ENCODE data around the gene TRIM24. TPM values are rescaled to one million over a fixed set of nuclear protein-coding genes. Genes with fewer than 3 reads are reported as not detected.

TRIM24 gene
- total and polyA plus RNA-seq, 2 experiments from 2014 or later, result 47.8 to 63.1 TPM

DNA sequence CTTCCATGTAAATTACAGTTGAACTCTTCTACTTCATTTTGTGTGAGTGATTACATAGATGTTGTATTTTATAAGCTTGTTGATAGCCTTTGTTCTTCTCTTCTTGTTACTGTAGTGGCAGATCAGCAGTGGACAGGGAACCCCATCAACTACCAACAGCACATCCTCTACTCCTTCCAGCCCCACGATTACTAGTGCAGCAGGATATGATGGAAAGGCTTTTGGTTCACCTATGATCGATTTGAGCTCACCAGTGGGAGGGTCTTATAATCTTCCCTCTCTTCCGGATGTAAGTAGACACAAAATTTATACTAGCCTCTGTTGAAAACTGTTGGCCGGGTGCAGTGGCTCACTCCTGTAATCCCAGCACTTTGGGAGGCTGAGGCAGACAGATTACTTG lies 110.7 kb downstream of the TRIM24 start:
- Histone ChIP-seq H3K79me2 (peaks cover 6% of the 10 kb centered on the region), H3K9me2 (replicated peaks; ENCODE audit: insufficient read depth) (no peaks in the 10 kb centered on the region), H3K4me2 (no peak overlapping the region), H3K36me3 (replicated peaks; ENCODE audit: insufficient read depth, low read depth) (peaks cover 11% of the 10 kb centered on the region), H3K4me3 (no peak overlapping the region), H2AFZ (no peak overlapping the region), H3K9me3 (ENCODE audit: low read depth) (peaks cover 10% of the 10 kb centered on the region), H4K20me1 (ENCODE audit: insufficient read depth, poor library complexity, severe bottlenecking) (no peaks in the 10 kb centered on the region), H3K4me1 (ENCODE audit: insufficient read depth) (no peaks in the 10 kb centered on the region), H3K27me3 (no peaks in the 10 kb centered on the region), H3K27ac (no peak overlapping the region)
- no peak for DNase-seq (ENCODE audit: low spot score)
- 97% methylated on average over 4 of the region's 4 CpGs for WGBS (ENCODE audit: low lambda C conversion rate, missing lambda C conversion rate)
- TF ChIP-seq EZH2phosphoT487 (IDR thresholded peaks at IDR 0.05; ENCODE audit: low read depth, severe bottlenecking, unreplicated experiment) (no peak), EZH2 (IDR thresholded peaks at IDR 0.05; ENCODE audit: borderline replicate concordance) (no peak)
- TF ChIP-seq, protein P1, sequence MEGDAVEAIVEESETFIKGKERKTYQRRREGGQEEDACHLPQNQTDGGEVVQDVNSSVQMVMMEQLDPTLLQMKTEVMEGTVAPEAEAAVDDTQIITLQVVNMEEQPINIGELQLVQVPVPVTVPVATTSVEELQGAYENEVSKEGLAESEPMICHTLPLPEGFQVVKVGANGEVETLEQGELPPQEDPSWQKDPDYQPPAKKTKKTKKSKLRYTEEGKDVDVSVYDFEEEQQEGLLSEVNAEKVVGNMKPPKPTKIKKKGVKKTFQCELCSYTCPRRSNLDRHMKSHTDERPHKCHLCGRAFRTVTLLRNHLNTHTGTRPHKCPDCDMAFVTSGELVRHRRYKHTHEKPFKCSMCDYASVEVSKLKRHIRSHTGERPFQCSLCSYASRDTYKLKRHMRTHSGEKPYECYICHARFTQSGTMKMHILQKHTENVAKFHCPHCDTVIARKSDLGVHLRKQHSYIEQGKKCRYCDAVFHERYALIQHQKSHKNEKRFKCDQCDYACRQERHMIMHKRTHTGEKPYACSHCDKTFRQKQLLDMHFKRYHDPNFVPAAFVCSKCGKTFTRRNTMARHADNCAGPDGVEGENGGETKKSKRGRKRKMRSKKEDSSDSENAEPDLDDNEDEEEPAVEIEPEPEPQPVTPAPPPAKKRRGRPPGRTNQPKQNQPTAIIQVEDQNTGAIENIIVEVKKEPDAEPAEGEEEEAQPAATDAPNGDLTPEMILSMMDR (IDR thresholded peaks at IDR 0.05; ENCODE audit: poor library complexity), result no peak

DNA sequence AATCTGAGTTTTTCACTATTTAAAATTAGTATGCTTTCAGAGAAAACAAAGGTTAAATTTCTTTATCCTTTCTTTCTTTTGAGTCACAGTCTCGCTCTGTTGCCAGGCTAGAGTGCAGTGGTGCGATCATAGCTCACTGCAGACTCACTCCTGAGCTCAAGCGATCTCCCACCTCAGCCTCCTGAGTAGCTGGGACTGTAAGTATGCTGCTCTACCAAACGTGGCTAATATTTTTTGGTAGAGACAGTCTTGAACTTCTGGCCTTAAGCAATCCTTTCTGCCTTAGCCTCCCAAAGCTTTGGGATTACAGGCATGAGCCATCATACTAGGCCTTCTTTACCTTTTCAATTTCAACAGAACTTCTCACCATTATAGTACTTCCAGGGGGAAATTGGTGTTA lies 113.7 kb downstream of the TRIM24 start:
- no peaks in the 10 kb centered on the region for H3K9me2 ChIP-seq (replicated peaks; ENCODE audit: insufficient read depth)
- no peaks in the 10 kb centered on the region for H4K20me1 ChIP-seq (ENCODE audit: insufficient read depth, poor library complexity, severe bottlenecking)
- H3K9me3 ChIP-seq (ENCODE audit: low read depth), result no peaks in the 10 kb centered on the region
- DNase-seq (ENCODE audit: low spot score), result no peak
- no peak overlapping the region for H3K27ac ChIP-seq
- WGBS (ENCODE audit: low lambda C conversion rate, missing lambda C conversion rate), result 76% methylated on average over 4 of the region's 4 CpGs
- peaks cover 3% of the 10 kb centered on the region for H3K36me3 ChIP-seq (replicated peaks; ENCODE audit: insufficient read depth, low read depth)
- H3K27me3 ChIP-seq, result no peaks in the 10 kb centered on the region
- TF ChIP-seq EZH2 (IDR thresholded peaks at IDR 0.05; ENCODE audit: borderline replicate concordance) (no peak), EZH2phosphoT487 (IDR thresholded peaks at IDR 0.05; ENCODE audit: low read depth, severe bottlenecking, unreplicated experiment) (no peak)
- TF ChIP-seq, protein P1 (IDR thresholded peaks at IDR 0.05; ENCODE audit: poor library complexity), result no peak
- no peak overlapping the region for H3K4me2 ChIP-seq
- no peak overlapping the region for H2AFZ ChIP-seq
- peaks cover 3% of the 10 kb centered on the region for H3K79me2 ChIP-seq
- H3K4me3 ChIP-seq, result no peak overlapping the region
- no peaks in the 10 kb centered on the region for H3K4me1 ChIP-seq (ENCODE audit: insufficient read depth)

DNA sequence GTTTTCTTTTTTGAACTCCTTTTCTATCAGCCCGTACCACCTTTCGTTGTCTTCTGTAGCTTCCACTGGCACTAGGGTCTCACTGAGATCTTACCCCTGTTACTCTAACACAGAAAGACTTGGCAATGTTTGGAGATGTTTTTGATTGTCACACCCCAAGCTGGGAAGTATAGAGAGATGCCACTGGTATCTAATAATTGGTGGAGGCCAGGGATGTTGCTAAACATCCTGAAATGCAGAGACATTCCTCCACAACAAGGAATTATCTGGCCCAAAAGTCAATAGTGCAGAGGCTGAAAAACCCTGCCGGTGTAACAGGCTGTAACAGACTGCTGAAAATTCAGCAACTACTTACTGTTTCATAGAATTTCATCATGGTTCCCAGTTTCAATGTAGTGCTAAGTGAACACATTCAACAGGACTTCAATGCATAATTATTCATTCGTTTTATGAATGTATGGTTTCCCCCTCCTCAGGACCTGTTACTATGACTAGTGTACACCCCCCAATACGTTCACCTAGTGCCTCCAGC lies 115.9 kb downstream of the TRIM24 start:
- H3K27me3 ChIP-seq, result no peaks in the 10 kb centered on the region
- H4K20me1 ChIP-seq (ENCODE audit: insufficient read depth, poor library complexity, severe bottlenecking), result no peaks in the 10 kb centered on the region
- 91% methylated on average over 5 of the region's 5 CpGs for WGBS (ENCODE audit: low lambda C conversion rate, missing lambda C conversion rate)
- H3K4me1 ChIP-seq (ENCODE audit: insufficient read depth), result no peaks in the 10 kb centered on the region
- H3K9me2 ChIP-seq (replicated peaks; ENCODE audit: insufficient read depth), result no peaks in the 10 kb centered on the region
- H2AFZ ChIP-seq, result no peak overlapping the region
- no peak overlapping the region for H3K4me2 ChIP-seq
- DNase-seq (ENCODE audit: low spot score), result no peak
- H3K9me3 ChIP-seq (ENCODE audit: low read depth), result no peaks in the 10 kb centered on the region
- TF ChIP-seq, protein P1 (IDR thresholded peaks at IDR 0.05; ENCODE audit: poor library complexity), result no peak
- no peak for TF ChIP-seq EZH2 (IDR thresholded peaks at IDR 0.05; ENCODE audit: borderline replicate concordance)
- TF ChIP-seq EZH2phosphoT487 (IDR thresholded peaks at IDR 0.05; ENCODE audit: low read depth, severe bottlenecking, unreplicated experiment), result no peak
- no peak overlapping the region for H3K27ac ChIP-seq
- H3K36me3 ChIP-seq (replicated peaks; ENCODE audit: insufficient read depth, low read depth), result peaks cover 3% of the 10 kb centered on the region
- H3K4me3 ChIP-seq, result no peak overlapping the region
- no peaks in the 10 kb centered on the region for H3K79me2 ChIP-seq

Measured in hepatocyte (in vitro differentiated cells).